ENCODE measurements around the gene IFRD2.
"Not testable (repeated sequence)": the region's sequence is repeated elsewhere in the genome, so short reads cannot be mapped to it uniquely, and the experiment has no call there.

IFRD2 gene

GRCh38 chr3:50323614-50324199 is 31.5 kb upstream of the IFRD2 start:
- DNase-seq = no peak

- DNase-seq = no peak
Measured at GRCh38 chr3:50323092-50323600, 30.9 kb upstream of the IFRD2 start.

- DNase-seq = no peak
Measured at GRCh38 chr3:50322386-50323091, 30.3 kb upstream of the IFRD2 start, which contains the start of gene HYAL2. Gene HYAL2 (minus strand): TSS chr3:50322745. CDS start chr3:50320489, 2,256 bp downstream.

DNA sequence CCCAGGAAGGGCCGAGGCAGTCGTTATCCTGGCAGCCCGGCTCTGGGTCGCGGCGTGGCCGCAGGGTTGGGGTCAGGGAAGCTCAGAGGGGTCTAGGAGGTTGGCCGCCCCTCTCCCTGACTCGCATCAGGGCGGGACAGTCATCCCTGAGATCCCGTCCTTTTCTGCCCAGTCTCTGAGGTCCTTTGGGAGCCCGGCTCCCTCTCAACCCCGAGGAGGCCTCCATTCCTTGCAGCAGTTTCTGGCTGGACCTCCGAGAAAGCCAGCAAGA is 29.8 kb upstream of the IFRD2 start:
- no peak for DNase-seq

DNA sequence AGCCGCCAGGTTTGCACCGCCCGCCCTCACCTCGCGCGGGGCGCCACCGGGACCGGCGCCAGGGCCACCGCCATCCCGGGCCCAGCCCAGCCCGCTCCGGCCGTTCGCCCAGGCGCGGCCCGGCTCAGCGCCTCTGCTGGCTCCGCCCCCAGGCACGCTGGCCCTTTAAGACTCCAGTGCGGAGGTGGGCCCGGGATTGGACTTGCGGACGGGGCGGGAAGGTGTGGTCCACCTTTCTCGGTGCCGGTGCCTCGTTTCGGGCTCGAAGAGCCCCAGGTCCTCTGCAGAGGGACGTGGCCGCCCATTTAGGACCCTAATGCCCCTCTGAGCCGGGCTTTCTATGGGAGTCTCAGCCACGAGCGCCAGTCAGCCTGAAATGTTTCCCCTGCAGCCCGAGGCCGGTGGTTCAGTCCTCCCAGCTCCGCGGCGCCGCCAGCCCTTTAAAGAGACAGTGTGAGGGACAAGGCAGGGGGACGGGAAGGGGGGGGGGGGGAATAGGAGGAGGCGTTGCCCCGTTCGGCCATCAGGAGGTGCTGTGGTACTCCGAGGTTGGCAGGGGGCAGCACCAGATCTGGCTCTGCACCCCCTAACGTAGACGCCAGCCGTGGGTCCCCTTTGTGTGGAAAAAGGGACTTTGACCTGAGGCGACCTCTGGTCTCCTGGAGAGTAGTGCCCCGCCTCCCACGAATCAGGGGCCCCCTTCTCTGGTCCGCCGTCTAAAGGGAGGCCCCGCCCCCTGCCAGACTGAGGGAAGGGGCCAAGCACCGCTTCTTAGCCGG is 29.3 kb upstream of the IFRD2 start:
- DNase-seq = peak; percentile 78

GRCh38 chr3:50320853-50321335 is 28.7 kb upstream of the IFRD2 start:
- peak; percentile 42 for DNase-seq

- no peak for DNase-seq
Measured at GRCh38 chr3:50319894-50320625, 27.8 kb upstream of the IFRD2 start.

DNA sequence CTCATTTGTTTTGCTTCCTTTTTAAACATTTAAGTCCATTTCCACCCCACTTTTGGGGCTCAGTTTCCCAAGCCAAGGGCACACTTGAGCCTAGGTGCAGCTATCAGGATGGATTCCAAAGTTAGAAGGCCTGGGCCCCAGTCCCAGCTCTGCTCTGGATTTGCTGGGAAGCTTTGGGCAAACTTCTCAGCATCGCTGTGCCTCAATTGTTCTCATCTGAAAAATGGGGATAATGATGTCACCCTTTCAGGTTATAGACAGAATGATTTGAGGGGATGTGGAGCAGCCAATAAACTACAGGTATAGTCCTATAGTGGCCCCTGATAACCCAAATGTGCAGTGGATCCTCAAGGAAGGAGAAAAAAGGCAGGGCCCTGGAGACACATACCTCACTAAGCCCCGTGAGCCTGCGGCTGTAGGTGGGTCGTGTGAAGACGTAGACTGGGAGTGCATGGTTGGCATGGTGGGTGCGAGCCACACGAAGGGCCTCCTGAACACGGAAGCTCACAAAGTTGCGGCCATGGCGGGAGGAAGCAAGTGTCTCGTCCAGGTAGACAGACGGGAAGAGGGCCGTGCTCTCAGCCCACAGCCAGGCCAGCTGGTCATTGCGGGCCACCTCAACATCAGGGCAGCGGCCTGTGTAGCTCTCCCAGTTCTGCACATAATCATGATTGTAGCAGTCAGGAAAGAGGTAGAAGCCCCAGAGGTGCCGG is 27.1 kb upstream of the IFRD2 start:
- DNase-seq = no peak

GRCh38 chr3:50318615-50319014 is 26.4 kb upstream of the IFRD2 start:
- DNase-seq = no peak

DNA sequence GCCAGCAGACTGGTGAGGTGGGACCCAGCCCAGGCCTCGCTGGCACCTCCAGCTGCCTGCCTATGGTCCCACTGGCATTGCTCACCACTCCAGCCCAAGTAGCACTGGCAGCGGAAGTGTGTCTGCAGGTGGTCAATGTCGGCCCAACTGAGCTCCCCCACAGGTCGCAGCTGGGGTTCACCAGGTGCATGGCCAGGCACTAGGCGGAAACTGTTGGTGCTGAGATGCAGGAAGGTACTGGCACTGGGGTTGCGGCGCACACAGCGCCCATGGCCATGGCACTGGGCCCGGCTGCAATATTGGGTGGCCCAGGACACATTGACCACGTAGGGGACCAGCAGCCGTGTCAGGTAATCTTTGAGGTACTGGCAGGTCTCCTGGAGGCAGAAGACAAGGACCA is 25.9 kb upstream of the IFRD2 start:
- no peak for DNase-seq

GRCh38 chr3:50317300-50317699 is 25.1 kb upstream of the IFRD2 start:
- no peak for DNase-seq

DNA sequence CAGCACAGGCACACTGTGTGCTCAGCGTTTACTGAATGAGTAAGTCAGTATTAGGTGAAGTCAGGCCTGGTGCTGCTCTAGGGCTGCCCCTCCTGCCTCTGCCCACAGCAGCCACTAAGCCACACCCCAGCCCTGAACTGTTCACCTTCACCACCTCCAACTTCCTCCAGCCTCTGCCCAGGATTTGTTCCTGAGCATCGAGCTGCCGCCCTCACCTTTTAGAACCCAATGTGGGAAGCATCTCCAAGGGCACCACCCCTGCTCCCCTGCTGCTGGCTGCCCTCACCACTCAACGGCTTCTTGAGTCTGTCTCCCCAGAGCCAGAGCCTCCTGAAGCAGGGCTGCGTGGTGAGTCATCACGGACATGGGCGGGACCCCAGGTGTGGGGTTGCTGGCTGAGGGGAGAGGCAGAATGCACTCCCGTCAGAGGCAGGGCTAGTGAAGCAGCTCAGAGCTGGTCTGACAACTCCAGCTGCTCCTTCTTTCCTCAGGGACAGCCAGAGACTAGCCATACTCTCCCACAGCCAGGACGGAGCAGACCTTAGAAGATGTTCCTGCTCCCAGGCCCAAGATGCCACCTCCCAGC is 24.5 kb upstream of the IFRD2 start:
- DNase-seq = peak; percentile 51

GRCh38 chr3:50314816-50315215 is 22.6 kb upstream of the IFRD2 start:
- no peak for DNase-seq

DNA sequence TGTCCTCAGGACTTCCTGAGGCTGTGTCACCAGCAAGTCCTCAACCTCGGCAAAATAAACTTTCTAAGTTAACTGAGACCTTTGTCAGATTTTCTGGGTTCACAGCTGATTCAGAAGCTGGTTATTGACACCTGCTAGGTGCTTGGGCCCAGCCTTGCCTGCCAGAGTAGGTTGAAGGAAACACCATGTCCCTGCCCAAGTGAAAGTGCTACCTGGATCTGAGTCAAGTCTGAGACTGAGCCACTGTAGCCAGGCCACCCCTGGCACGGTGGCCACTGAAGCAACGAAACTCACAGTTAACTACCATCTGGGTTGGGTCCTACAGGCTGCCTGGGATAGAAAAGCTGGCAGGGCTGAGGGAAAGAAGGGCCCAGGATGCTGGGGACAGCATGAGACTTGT is 22.1 kb upstream of the IFRD2 start:
- no peak for DNase-seq

- DNase-seq = not testable (repeated sequence)
Measured at GRCh38 chr3:50312041-50312440, 19.8 kb upstream of the IFRD2 start.

DNA sequence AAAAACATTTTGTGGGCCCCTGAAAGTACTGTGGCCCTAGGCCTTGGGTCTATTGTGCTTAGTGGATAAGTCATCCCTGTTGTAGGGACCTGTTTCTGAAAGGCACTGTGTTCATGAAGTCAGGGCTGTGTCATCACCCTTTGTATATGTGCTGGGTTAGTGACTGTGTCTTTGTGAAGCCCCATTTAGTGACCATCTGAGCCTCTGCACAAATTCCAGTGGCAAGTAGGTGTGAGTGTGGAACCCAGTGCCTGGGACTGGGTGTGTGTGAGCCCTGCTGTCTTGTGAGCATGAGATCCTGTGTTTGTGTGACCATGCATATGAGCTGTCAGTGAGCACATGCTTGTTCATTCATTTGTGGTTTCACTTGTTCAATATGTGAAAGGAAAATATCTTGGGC is 12.4 kb upstream of the IFRD2 start:
- DNase-seq = no peak

- DNase-seq = no peak
Measured at GRCh38 chr3:50303013-50303815, 11.0 kb upstream of the IFRD2 start, which contains the start of gene HYAL1. Gene HYAL1 (minus strand): TSS chr3:50303574. CDS start chr3:50302956, 618 bp downstream.

DNA sequence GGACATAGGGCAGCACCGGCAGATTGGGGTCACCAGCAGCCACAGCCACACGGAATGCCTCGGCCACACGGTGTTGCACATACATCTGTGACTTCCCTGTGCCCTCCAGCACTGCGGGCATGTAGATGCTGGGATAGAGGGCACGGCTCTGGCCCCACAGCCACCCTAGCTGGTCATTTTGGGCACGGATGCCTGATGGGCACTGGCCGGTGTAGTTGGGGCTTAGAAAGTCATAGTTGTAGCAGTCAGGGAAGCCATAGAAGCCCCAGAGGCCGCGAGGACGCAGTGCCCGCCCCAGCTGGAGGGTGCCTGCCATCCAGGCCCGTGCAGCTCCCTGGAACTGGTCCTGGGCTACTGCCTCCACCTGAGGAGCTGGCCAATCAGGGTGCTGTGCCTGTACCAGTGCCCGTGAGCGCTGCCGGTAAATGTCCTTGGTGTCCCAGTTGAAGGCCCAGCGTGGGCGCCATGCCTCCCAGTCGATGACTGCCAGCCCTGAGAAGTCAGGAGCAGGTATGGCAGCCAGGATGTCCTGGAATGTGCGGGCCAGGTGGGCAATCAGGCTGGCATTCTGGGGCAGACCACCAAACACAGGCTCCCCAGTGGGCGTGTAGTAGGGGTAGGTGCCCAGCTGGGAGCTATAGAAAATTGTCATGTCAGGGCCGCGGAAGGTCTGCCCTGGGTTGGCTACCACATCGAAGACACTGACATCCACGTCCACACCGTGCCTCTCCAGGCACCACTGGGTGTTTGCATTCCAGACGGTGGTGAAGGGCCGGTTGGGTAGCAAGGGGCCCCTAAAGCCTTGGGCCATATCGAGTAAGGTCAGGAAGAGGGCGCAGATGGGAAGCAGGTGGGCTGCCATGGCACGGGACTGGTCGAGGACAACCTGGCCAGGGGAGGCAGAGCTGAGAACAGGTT is 10.1 kb upstream of the IFRD2 start:
- no peak for DNase-seq

DNA sequence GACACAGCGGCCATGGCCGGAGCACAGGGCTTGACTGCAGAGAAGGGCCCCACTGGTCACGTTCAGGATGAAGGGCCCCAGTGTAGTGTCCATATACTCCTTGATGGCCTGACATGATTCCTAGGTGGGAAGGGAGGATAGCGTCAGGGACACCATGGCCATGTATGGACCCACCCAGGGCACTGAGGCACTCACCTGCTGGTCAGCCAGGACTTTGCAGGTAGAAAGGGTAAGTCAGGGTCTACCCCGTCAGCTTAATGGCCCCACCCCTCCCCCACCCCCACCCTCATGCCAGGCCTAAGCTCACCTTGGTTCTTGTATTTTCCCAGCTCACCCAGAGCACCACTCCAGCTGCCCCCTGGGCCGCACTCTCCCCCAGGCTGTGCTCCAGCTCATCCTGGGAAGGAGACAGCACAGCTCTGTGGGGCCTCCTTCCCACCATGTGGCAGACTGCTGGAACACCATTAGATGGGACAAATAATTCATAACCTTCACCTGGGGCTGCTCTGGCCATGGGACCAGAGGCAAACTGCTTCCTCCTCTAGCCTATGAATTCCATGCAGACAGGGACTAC is 8.5 kb upstream of the IFRD2 start:
- DNase-seq = no peak
